Stimulated activated naive CD4-positive, alpha-beta T cell (primary cell): ENCODE data around the gene CLDN34.

Experiments
- DNase-seq, 6 experiments: peaks; one replicate each; lab custom pipeline; 2025; lab: John Stamatoyannopoulos, UW

The CLDN34 gene, protein sequence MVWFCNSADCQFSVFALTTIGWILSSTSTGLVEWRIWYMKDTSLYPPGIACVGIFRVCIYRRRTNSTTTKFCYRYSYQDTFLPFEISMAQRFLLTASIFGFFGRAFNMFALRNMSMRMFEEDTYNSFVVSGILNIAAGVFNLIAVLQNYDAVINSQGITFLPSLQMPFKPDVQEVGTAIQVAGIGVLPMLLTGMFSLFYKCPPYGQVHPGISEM

GRCh38 chrX:9966775-9967408, at the start of gene CLDN34:
TSS of gene CLDN34 (plus strand) at chrX:9967358. CDS start at chrX:9967358, 0 bp downstream.
- DNase-seq, result no peak

DNA sequence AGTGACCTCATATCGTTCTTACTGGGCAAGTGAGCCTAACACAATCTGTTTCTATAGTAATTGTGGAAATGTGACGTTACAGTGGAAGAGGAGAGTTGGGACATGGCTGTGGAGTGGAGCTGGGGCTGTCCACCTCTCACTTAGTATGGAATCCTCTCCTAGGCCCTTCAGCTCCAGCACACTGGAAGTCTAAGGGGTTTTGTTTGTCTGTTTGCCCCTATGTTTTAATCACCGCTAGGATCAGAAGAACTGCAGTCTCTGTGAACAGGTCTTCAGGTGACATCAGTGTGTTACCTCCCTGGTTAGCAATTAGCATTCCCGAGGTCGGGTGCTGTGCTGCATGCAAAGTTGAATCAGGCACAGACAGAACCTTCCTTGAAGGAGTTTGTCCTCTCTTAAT, 49.3 kb upstream of the CLDN34 start:
- DNase-seq, result no peak

DNA sequence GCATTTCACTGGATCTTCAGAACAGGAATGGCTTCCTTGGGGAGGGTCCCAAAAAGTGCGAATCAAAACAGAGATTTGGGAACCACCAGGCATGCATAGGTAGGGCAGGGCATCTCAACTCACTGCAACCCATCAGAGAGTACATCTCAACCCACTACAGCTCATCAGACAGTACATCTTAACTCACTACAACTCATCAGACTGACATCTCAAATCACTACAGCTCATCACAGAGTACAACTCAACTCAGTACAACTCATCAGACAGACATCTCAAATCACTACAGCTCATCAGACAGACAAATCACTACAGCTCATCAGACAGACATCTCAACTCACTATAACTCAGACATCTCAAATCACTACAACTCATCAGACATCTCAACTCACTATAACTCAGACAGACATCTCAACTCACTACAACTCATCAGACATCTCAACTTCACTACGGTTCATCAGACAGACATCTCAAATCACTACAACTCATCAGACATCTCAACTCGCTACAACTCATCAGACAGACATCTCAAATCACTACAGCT, 47.5 kb upstream of the CLDN34 start:
- DNase-seq, result no peak

- no peak for DNase-seq
Measured at GRCh38 chrX:9921407-9921806, 45.8 kb upstream of the CLDN34 start.

- no peak for DNase-seq
Measured at GRCh38 chrX:9923357-9923756, 43.8 kb upstream of the CLDN34 start.

- DNase-seq, result no peak
Measured at GRCh38 chrX:9926002-9926401, 41.2 kb upstream of the CLDN34 start.

DNA sequence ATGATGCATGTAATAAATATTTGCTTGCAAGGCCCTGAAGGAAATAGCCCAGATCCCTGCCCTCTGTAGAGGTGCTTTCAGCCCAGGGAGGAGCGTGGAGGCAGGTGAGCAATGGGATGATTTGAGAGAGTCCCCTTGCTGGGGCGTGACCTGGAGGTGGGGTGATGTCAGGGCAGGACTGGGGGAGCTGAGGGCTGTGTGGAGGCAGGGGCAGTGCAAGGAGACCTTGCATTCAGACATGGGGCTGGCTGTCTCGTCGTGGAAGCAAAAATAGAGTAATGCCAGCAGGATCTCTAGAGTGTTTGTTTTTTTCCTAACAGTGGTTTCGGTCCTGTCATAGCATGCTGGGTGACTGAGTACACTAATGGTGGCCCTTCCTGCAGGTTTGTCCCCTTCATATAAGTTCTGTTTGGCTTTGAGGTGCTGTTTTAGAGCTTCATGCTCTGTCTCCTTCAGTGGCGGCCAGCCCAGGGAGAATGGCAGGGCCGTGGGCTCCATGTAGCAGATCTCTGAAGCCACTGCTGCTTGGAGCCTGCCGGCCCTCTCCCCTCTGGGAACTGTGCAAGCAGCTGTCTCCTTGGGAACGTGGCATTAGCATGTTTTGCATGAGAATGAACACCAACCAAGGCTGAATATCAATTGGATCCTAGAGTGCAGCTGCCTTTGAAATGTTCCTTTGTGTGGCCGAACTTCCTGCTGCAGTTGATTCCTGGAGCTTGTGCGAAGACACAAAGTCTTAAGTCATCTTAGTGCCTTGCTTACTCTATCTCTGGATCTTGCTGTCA, 39.3 kb upstream of the CLDN34 start:
- DNase-seq, result no peak

- DNase-seq, result no peak
Measured at GRCh38 chrX:9935436-9935835, 31.7 kb upstream of the CLDN34 start.

DNA sequence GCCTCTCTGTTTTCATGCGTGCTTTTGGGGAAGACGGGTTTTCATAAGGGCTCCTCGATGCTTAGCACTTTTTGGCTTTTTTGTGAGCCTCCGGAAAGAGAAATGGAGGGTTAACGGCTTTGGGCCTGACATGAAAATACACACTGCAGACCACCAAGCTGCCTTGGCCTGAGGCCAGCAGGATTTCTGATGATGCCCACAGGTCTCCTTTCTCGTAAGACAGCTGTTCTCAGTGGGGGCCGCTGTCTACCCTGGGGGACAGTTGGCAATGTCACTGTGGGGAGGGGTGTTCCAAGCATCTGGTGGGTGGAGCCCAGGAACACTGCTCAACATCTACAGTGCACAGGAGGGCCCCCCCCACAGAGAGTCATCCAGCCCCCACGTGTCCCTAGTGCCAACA, 29.4 kb upstream of the CLDN34 start:
- DNase-seq, result no peak

- DNase-seq, result no peak
Measured at GRCh38 chrX:9938516-9938915, 28.6 kb upstream of the CLDN34 start.

- DNase-seq, result no peak
Measured at GRCh38 chrX:9940421-9940820, 26.7 kb upstream of the CLDN34 start.

DNA sequence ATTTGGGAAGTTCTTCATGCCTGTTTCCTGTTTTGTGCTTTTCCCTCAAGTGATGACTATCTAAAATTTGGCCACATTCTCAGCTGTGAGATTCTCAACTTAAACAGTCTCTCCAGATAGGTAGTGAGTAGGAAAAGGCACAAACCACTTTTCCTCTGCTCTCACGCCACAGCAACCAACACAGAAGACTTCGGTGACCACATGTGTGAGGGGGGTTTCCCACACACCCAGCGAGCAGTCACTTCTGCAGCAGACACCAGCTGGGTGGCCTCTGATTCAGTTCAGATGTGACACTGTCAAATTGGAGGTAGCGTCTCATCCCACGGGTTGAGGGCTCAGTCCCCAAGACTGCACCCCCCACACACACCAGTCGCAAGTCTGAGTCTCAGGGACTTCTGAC, 25.1 kb upstream of the CLDN34 start:
- no peak for DNase-seq

GRCh38 chrX:9943420-9943819, 23.7 kb upstream of the CLDN34 start:
- DNase-seq, result no peak

DNA sequence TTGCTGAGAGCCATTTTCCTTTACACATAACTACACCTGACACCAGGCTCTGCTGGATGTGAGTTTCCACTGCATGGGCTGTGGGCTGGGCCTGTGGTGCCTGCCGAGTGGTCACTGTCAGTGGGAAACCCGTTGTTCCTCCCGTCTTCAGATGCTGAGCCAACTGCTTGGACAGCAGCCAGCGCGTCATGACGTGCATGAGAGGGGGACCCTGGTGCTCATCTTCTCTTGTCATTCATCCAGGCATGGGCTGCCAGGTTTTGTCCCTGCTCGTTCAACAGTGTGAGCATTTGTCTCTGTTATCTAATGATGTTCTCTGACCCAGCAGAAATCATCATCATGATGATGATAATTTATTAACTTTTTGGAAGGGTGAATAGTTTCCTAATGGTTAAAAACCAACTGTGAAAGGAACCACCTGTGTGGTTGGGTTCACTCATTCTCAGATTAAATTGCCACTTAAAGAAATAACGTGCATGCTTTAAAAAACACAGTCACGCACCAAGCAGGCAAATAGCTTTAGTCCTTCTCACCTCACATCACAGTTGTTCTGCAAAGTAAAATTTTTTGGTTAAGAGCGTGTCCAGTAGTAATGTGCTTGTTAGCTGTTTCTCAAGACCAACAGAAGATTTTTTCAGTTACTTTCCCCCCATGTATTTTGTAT, 19.9 kb upstream of the CLDN34 start:
- no peak for DNase-seq

- DNase-seq, result no peak
Measured at GRCh38 chrX:9948406-9948805, 18.8 kb upstream of the CLDN34 start.

- DNase-seq, result no peak
Measured at GRCh38 chrX:9952300-9952699, 14.9 kb upstream of the CLDN34 start.

DNA sequence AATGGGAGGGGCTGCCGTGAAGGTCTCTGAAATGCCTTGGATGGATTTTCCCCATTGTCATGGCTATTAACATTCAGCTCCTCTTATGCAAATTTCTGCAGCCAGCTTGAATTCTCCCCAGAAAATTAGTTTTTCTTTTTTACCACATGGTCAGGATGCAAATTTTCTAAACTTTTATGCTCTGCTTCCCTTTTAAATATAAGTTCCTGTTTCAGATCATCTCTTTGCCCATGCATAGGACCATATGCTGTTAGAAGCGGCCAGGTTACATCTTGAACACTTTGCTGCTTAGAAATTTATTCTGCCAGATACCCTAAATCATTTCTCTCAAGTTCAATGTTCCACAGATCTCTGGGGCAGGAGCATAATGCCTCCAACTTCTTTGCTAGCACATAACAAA, 13.8 kb upstream of the CLDN34 start:
- no peak for DNase-seq

DNA sequence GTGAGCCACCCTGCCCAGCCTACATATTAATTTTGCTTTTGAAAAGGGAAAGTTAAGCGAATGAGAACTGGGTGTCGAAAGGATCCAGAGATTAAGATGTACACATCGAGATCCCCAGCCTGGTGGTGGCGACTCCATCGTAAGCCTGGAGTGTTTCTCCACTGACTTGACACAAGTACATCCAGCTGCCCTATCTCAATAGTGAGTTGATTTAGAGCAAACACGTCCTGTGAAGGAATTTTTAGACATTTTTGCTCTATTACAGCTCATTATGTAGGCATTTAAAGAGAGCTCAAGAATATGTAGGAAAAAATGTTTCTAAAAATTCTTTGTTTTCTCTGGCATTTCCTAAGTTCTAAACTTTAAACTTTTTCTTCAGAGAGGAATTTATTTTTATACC, 11.7 kb upstream of the CLDN34 start:
- DNase-seq, result no peak

DNA sequence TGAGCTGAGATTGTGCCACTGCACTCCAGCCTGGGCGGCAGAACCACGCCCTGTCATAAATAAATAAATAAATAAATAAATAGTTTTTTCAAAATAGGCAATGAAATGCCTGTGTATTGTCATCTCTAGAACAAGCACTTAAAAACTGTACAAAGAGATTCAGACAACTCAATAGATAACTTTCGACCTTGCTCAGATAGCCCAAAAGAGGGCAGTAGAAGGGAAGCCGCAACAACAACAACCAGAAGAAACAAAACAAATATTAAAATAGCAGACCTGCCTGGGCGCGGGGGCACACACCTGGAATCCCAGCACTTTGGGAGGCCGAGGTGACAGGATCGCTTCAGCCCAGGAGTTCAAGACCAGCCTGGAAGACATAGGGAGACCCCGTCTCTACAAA, 9.4 kb upstream of the CLDN34 start:
- no peak for DNase-seq

- DNase-seq, result no peak
Measured at GRCh38 chrX:9958183-9958582, 9.0 kb upstream of the CLDN34 start.

GRCh38 chrX:9961750-9962149, 5.4 kb upstream of the CLDN34 start:
- no peak for DNase-seq

DNA sequence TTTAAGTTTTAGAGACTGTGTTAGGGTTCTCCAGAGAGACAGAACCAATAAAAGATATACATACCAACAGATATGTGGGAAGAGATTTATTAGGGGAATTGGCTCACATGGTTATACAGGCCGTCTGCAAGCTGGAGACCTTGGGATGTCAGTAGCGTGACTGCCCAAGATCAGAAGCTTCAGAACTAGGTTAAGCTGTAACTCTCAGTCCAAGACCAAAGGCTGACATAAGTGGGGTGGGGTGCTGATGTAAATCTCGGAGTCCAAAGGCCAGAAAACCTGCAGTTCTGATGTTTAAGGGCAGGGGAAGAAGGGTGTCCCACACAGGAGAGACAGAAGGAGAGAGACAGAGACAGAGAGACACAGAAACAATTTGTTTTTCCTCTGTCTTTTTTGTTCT, 10.5 kb downstream of the CLDN34 start:
- DNase-seq, result no peak

GRCh38 chrX:9980401-9980800, 13.2 kb downstream of the CLDN34 start:
- DNase-seq, result no peak
